GM12878 (cell line): ENCODE data around the gene KAT2B. TPM values are rescaled to one million over a fixed set of nuclear protein-coding genes. Genes with fewer than 3 reads are reported as not detected.

Experiments used
- ATAC-seq: fragments of 200-7000 bp; cut with Tn5 transposase; 3 replicates; pipeline ENCODE4 v1.9.1; 2020; ENCODE audit warnings: mild to moderate bottlenecking, moderate library complexity
- BruUV-seq: library from RNA; stranded (reverse); fragments of 400-500 nt; replicated peaks from 2 replicates; lab custom pipeline; 2021; lab: Mats Ljungman, UMichigan
- CTCF ChIA-PET: fragments of 300-600 bp; sonication (Branson Sonifier 250); formaldehyde crosslinking; extraction: SDS; loops from one replicate; lab custom pipeline; 2021; ENCODE audit warnings: inconsistent platforms; lab: Yijun Ruan, JAX
- POLR2A ChIA-PET: fragments of 350-600 bp; formaldehyde crosslinking; extraction: SDS; loops from one replicate; lab custom pipeline; 2021; ENCODE audit warnings: inconsistent platforms; lab: Charles Lee
- RAD21 ChIA-PET: fragments of 300-600 bp; sonication (Branson Sonifier 250); formaldehyde crosslinking; loops from one replicate; lab custom pipeline; 2023; ENCODE audit warnings: antibody characterized with exemption; ENCODE audit not compliant: unreplicated experiment; lab: Charles Lee
- SMC1A ChIA-PET: fragments of 300-600 bp; sonication (Branson Sonifier 250); formaldehyde crosslinking; loops from one replicate; lab custom pipeline; 2023; ENCODE audit not compliant: unreplicated experiment, uncharacterized antibody; lab: Charles Lee
- DNase-seq: peaks from one replicate; pipeline ENCODE4 v3.0.0-alpha.2; 2011; ENCODE audit warnings: low read depth, low spot score
- FAIRE-seq: peaks from 3 replicates; lab custom pipeline; 2011; peaks lifted over from hg19 to GRCh38; lab: Jason Lieb, UNC
- H2AFZ ChIP-seq: 2 replicates; pipeline ENCODE4 v1.6.0; 2011; ENCODE audit warnings: low read depth, low read length, control low read depth; ENCODE audit not compliant: control insufficient read depth
- H3K27ac ChIP-seq: 2 replicates; pipeline ENCODE4 v1.5.1; 2011; ENCODE audit warnings: control low read depth; ENCODE audit not compliant: control insufficient read depth, insufficient read depth
- H3K27me3 ChIP-seq, 2 experiments: replicated peaks in 1 of 2; 2 replicates each; pipeline versions ENCODE4 v1.6.0 to v1.6.1; 2011; ENCODE audit warnings: low read length in 1 of 2; ENCODE audit not compliant: control insufficient read depth in 2 of 2, insufficient read depth in 2 of 2
- H3K36me3 ChIP-seq, 2 experiments: 2 replicates each; pipeline ENCODE4 v1.5.1; 2011; ENCODE audit warnings: low read length in 1 of 2; ENCODE audit not compliant: control insufficient read depth in 2 of 2, insufficient read depth in 2 of 2
- H3K4me1 ChIP-seq: 2 replicates; pipeline ENCODE4 v1.6.1; 2011; ENCODE audit warnings: mild to moderate bottlenecking, low read length, moderate library complexity, mixed read lengths; ENCODE audit not compliant: control insufficient read depth, insufficient read depth
- H3K4me2 ChIP-seq: 2 replicates; pipeline ENCODE4 v1.6.0; 2011; ENCODE audit warnings: control low read depth; ENCODE audit not compliant: control insufficient read depth, insufficient read depth
- H3K4me3 ChIP-seq: fragments of 200-600 bp; sonication (generic); 2 replicates; pipeline ENCODE4 v1.5.1; 2016
- H3K79me2 ChIP-seq: 2 replicates; pipeline ENCODE4 v1.6.0; 2011; ENCODE audit warnings: low read length; ENCODE audit not compliant: control insufficient read depth, insufficient read depth
- H3K9ac ChIP-seq: 2 replicates; pipeline ENCODE4 v1.8.0; 2011; ENCODE audit warnings: low read length, control low read depth, mixed read lengths; ENCODE audit not compliant: control insufficient read depth, insufficient read depth
- H3K9me3 ChIP-seq: replicated peaks from 3 replicates; pipeline ENCODE4 v1.5.1; 2011; ENCODE audit warnings: mild to moderate bottlenecking, low read length; ENCODE audit not compliant: control insufficient read depth, insufficient read depth
- H4K20me1 ChIP-seq: 2 replicates; pipeline ENCODE4 v1.6.0; 2011; ENCODE audit not compliant: control insufficient read depth, insufficient read depth
- CBFB ChIP-seq: IDR thresholded peaks from 2 replicates; pipeline ENCODE4 v1.6.1; 2016; ENCODE audit warnings: antibody characterized with exemption, low read depth
- CHD1 ChIP-seq: IDR thresholded peaks from 2 replicates; pipeline ENCODE4 v1.6.1; 2012; ENCODE audit warnings: low read depth, low read length, improper control_type of control experiment
- ETV6 ChIP-seq, 2 experiments: fragments of 450-650 bp in 1 of 2; IDR thresholded peaks in 1 of 2; conservative IDR thresholded peaks in 1 of 2; 2 replicates each; pipeline ENCODE4 v1.6.1; 2014; ENCODE audit warnings: antibody characterized with exemption in 1 of 2, borderline replicate concordance in 1 of 2, low read depth in 1 of 2, mild to moderate bottlenecking in 1 of 2, moderate library complexity in 1 of 2
- EZH2 ChIP-seq: IDR thresholded peaks from 2 replicates; pipeline ENCODE4 v1.6.1; 2012; ENCODE audit warnings: low read depth, mild to moderate bottlenecking, control low read depth, inconsistent platforms, low read length, borderline replicate concordance; ENCODE audit not compliant: control insufficient read depth
- FOS ChIP-seq: IDR thresholded peaks from 3 replicates; pipeline ENCODE4 v1.6.1; 2011; ENCODE audit warnings: borderline replicate concordance; ENCODE audit not compliant: insufficient read length; ENCODE audit errors: extremely low read depth
- FOXM1 ChIP-seq: IDR thresholded peaks from 2 replicates; pipeline ENCODE4 v1.6.1; 2012; ENCODE audit warnings: low read depth, mild to moderate bottlenecking, inconsistent platforms, low read length, moderate library complexity
- HDAC6 ChIP-seq: fragments of 200-600 bp; sonication (generic); IDR thresholded peaks from one replicate; pipeline ENCODE4 v1.8.0; 2017; ENCODE audit warnings: antibody characterized with exemption; ENCODE audit not compliant: unreplicated experiment
- IKZF1 ChIP-seq: fragments of 450-650 bp; conservative IDR thresholded peaks from 2 replicates; pipeline ENCODE4 v1.6.1; 2017; ENCODE audit warnings: antibody characterized with exemption, mild to moderate bottlenecking
- NBN ChIP-seq: fragments of 450-650 bp; IDR thresholded peaks from 2 replicates; pipeline ENCODE4 v1.6.1; 2016
- NRF1 ChIP-seq: conservative IDR thresholded peaks from 2 replicates; pipeline ENCODE4 v1.6.1; 2011; ENCODE audit warnings: mild to moderate bottlenecking, low read depth, low read length, improper control_type of control experiment
- SREBF1 ChIP-seq: IDR thresholded peaks from 2 replicates; pipeline ENCODE4 v1.6.1; 2012; ENCODE audit warnings: mild to moderate bottlenecking, low read length
- WGBS: methylation state at CpG from one replicate; pipeline ENCODE4 v1.1.6; 2016; ENCODE audit warnings: low lambda C conversion rate; ENCODE audit not compliant: insufficient replicate concordance, insufficient coverage; ENCODE audit errors: missing lambda C conversion rate; 5-methylcytosine and 5-hydroxymethylcytosine counted together
- in situ Hi-C: fragments of 300-500 bp; cut with MboI; formaldehyde crosslinking; loops from 9 replicates; pipeline ENCODE4 v1.14.3; 2018; ENCODE audit warnings: mixed read lengths
- intact Hi-C: fragments of 100-400 bp; cut with micrococcal nuclease; formaldehyde crosslinking; loops from one replicate; pipeline ENCODE4 v1.14.2; 2022; ENCODE audit not compliant: unreplicated experiment
- polyA plus RNA-seq, 11 experiments: library from polyadenylated mRNA; depleted of rRNA in 4 of 11; unstranded in 6 of 11; stranded (reverse) in 5 of 11; fragments of >200 nt; fragmentation: Nextera tagmentation in 4 of 11; fragmentation: Illumina TruSeq in 1 of 11; extraction: Ambion mirVana in 4 of 11; extraction: Trizol in 1 of 11; gene quantifications; 1 replicate in 1 of 11; 2 replicates in 10 of 11; pipeline versions ENCODE4 v1.2.1 to v1.2.3, GENCODE V29; 2011 to 2016; ENCODE audit warnings: inconsistent platforms in 2 of 11, missing spikeins in 2 of 11, low read depth in 1 of 11
- total RNA-seq, 4 experiments: library from RNA; depleted of rRNA in 3 of 4; stranded (reverse); fragments of >200 nt in 3 of 4; fragmentation: Illumina TruSeq in 1 of 4; extraction: Trizol in 1 of 4; gene quantifications; 2 replicates each; pipeline versions ENCODE4 v1.2.1 to v1.2.3, GENCODE V29; 2013 to 2021
- TF ChIP-seq, protein P1 (sequence below): fragments of 450-650 bp; IDR thresholded peaks from 2 replicates; pipeline ENCODE4 v1.6.1; 2017; ENCODE audit warnings: mild to moderate bottlenecking, moderate library complexity

Gene KAT2B
- total and polyA plus RNA-seq, 10 of the 15 experiments (the other 5 are each of a cell fraction or from before 2014, with no cell fraction given) = 2.9 to 15.2 (median 10.2) TPM

DNA sequence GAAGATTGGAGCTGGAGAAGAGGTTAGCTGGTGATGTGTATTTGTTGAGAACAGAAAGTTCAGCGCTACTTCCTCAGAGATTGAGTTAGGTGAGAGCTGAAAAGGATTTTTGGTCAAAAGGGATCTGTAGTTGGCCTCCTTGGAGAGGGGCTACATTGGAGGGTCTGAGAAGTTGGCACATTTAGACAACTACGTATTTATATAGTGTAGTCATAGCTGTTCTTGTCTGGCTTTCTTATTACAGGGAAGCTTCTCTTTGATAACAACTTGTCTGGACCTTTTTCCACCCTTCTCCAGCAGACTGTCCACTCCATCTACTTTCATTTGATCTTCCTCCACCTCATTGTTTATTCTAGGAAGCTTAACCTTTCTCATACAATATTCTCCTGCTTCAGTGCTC is 43.7 kb downstream of the KAT2B start:
- DNase-seq = no peak
- Histone ChIP-seq H4K20me1 (no peaks in the 10 kb centered on the region), H3K36me3 (no peaks in the 10 kb centered on the region), H3K9ac (no peak overlapping the region), H3K27me3 (no peaks in the 10 kb centered on the region), H3K4me1 (peaks cover 6% of the 10 kb centered on the region), H2AFZ (no peak overlapping the region), H3K79me2 (no peaks in the 10 kb centered on the region), H3K9me3 (no peaks in the 10 kb centered on the region), H3K4me3 (no peak overlapping the region), H3K27ac (no peak overlapping the region), H3K4me2 (no peak overlapping the region)
- FAIRE-seq = no peak
- no TSS peak for BruUV-seq
- intact Hi-C loops (no loop called here), in situ Hi-C loops (no loop called here)
- SMC1A ChIA-PET = interaction anchor here (0.8 to 1.8 kb wide), 5 partner anchors 8 to 198 kb away, joined by 3 to 8 read pairs (median 3); no protein-coding TSS in a partner anchor
- RAD21 ChIA-PET = interaction anchor here (2.1 kb wide), 1 partner anchor 42 kb away, joined by 7 read pairs; no protein-coding TSS in a partner anchor
- POLR2A ChIA-PET = interaction anchor here (0.8 to 1.5 kb wide), 2 partner anchors 9 to 43 kb away, joined by 3 to 4 read pairs; partner anchors contain the start of gene KAT2B
- CTCF ChIA-PET = interaction anchor here (0.6 to 1.7 kb wide), 4 partner anchors 11 to 270 kb away, joined by 3 to 5 read pairs (median 4); partner anchors contain the start of gene KAT2B
- ATAC-seq = no peak
- WGBS = 73% methylated on average over 2 of the region's 2 CpGs
- TF ChIP-seq, protein P1, sequence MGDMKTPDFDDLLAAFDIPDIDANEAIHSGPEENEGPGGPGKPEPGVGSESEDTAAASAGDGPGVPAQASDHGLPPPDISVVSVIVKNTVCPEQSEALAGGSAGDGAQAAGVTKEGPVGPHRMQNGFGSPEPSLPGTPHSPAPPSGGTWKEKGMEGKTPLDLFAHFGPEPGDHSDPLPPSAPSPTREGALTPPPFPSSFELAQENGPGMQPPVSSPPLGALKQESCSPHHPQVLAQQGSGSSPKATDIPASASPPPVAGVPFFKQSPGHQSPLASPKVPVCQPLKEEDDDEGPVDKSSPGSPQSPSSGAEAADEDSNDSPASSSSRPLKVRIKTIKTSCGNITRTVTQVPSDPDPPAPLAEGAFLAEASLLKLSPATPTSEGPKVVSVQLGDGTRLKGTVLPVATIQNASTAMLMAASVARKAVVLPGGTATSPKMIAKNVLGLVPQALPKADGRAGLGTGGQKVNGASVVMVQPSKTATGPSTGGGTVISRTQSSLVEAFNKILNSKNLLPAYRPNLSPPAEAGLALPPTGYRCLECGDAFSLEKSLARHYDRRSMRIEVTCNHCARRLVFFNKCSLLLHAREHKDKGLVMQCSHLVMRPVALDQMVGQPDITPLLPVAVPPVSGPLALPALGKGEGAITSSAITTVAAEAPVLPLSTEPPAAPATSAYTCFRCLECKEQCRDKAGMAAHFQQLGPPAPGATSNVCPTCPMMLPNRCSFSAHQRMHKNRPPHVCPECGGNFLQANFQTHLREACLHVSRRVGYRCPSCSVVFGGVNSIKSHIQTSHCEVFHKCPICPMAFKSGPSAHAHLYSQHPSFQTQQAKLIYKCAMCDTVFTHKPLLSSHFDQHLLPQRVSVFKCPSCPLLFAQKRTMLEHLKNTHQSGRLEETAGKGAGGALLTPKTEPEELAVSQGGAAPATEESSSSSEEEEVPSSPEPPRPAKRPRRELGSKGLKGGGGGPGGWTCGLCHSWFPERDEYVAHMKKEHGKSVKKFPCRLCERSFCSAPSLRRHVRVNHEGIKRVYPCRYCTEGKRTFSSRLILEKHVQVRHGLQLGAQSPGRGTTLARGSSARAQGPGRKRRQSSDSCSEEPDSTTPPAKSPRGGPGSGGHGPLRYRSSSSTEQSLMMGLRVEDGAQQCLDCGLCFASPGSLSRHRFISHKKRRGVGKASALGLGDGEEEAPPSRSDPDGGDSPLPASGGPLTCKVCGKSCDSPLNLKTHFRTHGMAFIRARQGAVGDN = no peak
- TF ChIP-seq FOXM1 (no peak), IKZF1 (no peak), ETV6 (conservative IDR thresholded peaks at IDR 0.05 in 1 of 2, IDR thresholded peaks at IDR 0.05 in 1 of 2; ENCODE audit: borderline replicate concordance in 1 of 2, low read depth in 1 of 2) (no peak), NRF1 (no peak), EZH2 (no peak), CHD1 (no peak), NBN (no peak), CBFB (no peak), FOS (no peak), SREBF1 (no peak), HDAC6 (no peak)
